Endometrium (tissue), 2 donors: Measurements from ENCODE around the gene TRIM47.
"Not testable (repeated sequence)": the region's sequence is repeated elsewhere in the genome, so short reads cannot be mapped to it uniquely, and the experiment has no call there.

Experiments
- FAIRE-seq: peaks from 2 replicates; lab custom pipeline; 2012; peaks lifted over from hg19 to GRCh38; lab: Jason Lieb, UNC
- donor health status: control.
- donor health status: control.

Gene TRIM47

DNA sequence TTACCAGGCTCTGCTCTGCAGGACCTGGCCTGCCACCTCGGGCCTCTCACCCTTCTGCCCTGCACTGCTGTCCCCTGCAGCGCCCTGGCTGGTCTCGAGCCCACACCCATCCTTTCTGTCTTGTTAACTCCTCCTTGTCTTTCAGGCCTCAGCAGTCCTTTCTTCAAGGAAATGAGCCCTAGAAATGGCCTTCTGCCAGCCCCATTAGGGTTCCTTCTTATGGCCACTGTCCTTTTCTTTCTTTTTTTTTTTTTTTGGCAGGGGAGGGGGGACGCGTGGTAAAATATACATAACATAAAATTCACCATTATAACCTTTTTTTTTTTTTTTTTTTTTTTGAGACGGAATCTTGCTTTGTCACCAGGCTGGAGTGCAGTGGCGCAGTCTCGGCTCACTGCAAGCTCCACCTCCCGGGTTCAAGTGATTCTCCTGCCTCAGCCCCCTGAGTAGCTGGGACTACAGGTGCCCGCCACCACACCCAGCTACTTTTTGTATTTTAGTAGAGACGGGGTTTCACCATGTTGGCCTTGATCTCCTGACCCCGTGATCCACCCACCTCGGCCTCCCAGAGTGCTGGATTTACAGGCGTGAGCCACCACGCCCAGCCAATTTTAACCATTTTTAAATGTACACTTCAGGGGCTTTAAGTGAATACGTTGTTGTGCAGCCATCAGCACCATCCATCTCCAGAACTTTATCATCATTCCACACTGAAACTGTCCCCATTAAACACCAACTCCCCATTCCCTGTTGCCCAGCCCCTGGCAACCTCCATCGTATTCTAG, 12.8 kb downstream of the TRIM47 start:
- FAIRE-seq, result not testable (repeated sequence)

DNA sequence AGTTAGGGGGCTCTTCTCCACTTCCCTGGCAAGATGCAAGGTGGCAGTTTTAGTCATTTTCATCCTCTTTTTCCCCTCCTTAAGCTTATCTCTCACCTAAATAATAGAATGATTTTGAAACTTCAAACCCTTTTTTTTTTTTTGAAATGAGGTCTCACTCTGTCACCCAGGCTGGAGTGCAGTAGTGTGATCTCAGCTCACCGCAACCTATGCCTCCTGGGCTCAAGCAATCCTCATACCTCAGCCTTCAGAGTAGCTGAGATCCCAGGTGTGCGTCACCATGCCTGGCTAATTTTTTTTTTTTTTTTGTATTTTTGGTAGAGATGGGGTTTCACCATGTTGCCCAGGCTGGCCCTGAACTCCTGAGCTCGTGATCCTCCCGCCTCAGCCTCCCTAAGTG, 13.5 kb downstream of the TRIM47 start:
- not testable (repeated sequence) for FAIRE-seq

DNA sequence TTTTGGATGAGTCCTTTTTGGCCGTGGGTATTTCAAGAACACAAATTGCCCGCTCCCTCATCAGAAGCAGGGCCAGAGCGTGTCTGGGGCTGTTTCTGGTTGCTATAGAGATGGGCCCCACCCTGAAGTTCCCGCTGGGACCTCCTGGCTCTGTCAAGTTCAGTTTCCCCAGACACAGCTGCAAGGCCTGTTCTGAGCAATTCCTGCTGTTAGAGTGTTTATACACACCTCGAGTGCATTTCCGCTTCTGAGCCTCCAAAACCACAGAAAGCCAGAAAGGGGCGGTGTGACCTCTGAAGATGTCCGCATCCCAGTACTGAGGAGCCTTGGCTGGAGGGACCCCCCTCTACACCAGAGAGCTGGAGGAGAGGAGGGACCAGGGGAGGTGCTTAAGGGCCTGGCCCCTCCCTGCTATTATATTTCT, 13.9 kb downstream of the TRIM47 start:
- peak; percentile 43 for FAIRE-seq

DNA sequence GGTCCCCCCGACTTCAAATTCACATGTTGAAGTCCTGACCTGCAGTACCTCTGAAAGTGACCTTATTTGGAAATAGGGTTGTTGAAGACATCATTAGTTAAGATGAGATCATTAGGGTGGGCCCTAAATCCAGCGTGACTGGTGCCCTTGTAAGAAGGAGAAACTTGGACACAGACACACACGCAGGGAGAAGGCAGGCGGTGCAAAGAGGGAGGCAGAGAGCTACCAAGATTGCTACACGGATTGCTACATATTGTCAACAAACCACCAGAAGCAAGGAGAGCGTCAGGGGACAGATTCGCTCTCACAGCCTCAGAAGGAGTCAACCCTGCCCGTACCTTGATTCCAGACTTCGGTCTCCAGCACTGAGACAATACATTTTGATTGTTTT, 16.5 kb downstream of the TRIM47 start:
- FAIRE-seq, result no peak

DNA sequence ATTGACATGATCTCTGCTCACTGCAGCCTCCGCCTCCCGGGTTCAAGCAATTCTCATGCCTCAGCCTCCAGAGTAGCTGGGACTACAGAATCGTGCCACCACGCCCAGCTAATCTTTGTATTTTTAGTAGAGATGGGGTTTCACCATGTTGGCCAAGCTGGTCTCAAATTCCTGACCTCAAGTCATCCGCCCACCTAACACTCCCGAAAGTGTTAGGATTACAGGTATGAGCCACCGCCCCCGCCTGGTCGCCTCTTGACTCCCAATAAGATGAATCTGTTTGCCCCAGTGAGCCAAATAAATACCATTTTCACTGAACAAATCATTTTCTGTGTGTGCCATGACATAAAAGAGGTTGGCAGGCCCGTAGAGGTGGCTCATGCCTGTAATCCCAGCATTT, 19.0 kb downstream of the TRIM47 start:
- FAIRE-seq, result not testable (repeated sequence)

DNA sequence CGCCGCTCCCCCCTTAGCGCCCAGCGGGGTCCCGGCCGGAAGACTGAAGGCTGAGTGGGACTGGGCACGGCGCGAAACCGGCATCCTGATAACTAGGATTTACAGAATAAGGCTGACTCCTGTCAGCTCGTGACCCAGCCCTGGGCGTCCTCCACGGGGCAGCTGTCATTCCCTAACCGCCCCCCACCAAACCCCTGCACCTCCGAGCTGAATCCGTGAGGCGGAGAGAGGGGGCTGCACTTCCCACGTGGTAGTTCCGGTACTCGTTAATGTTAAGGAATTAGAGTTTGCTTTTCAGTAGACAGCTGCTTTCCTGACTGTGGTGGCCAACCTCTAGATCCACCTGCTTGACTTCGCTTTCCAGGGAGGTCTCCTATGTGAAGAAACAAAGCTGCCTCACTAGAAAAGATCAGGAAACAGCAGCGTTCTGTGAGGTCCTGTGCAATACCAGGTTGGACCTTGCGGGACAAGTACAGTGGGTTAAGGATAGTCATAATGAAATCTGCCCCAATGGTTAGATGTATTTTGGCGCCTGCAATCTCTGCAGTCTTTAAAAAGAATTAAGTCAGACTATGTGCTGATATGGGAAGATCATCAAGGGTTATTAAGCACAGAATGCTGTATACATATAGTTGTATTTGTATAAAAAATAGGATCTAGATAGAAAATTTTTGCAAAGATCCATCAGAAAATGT, 22.2 kb downstream of the TRIM47 start:
- no peak for FAIRE-seq

DNA sequence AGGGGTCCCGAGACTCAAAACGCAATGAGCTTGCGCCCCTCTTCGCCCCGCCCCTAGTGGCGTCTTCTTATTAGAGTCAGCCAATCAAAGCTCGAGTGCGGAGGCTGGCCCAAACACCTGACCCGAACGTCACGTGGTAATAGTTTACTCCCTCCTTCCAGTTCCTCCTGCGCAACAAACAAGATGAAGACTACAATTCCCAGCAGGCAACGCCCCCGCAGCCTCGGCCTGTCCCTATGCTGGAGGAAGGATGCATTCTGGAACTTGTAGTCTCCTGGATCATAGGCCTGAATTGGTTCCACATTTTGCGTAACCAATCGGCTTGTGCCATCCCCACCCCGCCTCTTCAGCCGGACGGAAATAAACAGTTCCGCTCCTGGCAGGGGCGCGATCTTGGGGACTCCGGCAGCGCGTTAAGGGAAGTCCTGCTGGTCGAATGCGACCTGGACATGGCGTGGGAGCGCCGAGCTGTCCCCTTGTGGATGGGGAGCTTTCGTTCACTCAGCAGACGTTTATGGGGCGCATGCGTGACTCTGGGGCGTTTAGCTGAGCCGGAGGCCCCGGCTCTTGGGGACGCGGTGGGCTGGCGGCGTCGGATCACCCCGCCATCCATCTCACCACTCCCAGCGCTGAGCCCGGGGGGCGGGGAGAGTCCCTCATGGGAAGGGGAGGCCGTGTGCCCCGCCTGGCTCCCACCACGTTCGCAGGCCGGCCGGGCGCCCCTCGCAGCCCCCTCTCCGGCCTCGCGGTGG, 22.9 kb downstream of the TRIM47 start, which contains the start of gene WBP2:
Gene WBP2 (minus strand): TSS at position 26 of the 752 bp plus-strand sequence. CDS start 38 bp downstream, outside the sequence.
- FAIRE-seq, result peak; percentile 98

DNA sequence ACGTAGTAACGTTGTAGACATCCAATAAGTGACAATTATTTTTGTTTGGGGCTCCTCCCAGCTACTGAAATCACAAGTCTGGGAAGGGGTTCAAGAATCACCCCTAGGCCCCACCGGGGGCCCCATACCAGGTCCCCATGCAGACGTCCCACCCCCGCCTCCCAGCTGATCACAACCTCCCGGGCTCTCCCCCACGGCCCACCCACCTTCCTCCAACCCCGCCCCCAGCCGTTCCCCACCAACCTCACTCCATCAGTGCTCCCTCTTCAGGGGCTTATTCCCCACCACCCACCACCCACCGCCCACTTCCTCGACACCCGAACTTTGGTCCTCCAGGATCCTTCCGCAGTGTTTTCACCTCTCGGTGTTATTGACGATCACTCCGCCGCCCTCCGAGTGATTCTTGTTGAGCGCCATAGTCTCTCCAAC, 23.5 kb downstream of the TRIM47 start:
- FAIRE-seq, result no peak

DNA sequence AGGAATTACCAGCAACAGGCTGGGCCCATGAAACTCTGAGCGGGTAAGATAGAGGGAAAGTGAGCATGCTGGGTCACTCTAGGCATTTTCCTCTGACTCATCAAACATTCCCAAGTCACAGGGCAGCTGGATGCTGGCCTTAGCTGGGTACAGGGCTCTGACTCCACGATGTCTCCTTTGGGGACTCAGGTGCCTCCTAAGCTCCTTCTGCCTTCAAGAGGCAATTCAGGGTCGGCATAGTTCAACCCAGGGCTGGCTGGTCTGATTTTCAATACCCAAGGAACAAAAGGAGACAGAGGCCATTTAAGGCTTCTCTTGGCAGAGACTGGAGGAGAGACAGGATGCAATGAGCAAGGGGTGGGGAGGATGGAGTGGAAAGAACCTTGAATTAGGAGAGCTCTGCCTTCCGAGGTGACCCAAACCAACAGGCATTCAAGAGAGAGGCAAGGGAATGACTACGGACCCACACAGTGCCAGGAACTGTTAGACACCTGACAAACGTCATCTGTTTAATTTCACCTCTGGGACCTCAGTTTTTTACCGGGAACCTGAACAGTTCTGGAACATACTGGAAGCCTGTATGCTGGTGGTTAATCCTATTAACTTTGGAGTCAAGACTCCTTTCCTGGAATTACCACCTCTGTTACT, 24.2 kb downstream of the TRIM47 start:
- no peak for FAIRE-seq

DNA sequence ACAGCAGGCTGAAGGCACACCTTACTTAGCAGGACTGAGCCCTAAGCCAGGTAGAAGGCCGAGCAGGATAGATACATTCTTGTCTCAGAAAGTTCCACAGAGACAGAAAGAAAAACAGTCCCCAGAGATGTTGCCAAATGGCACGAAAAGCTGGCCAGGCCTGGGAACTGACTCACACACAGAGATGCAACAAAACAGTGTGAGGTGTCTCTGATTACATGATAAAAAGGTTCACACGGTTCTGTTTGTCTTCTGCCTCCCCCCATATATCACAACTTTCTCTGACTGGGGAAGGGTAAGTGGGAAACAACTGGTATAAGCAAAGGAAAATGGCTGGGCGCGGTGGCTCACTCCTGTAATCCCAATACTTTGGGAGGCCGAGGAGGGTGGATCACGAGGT, 24.9 kb downstream of the TRIM47 start:
- no peak for FAIRE-seq

DNA sequence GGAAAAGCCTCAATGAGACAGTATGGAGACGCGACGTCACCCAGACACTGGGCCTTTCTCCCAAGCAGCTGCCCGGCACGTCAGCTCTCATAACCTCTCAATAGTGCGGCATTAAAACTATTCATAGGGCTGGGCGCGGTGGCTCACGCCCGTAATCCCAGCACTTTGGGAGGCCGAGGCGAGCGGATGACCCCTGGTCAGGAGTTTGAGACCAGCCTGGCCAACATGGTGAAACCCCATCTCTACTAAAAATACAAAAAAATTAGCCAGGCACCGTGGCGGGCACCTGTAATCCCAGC, 26.7 kb downstream of the TRIM47 start:
- not testable (repeated sequence) for FAIRE-seq

DNA sequence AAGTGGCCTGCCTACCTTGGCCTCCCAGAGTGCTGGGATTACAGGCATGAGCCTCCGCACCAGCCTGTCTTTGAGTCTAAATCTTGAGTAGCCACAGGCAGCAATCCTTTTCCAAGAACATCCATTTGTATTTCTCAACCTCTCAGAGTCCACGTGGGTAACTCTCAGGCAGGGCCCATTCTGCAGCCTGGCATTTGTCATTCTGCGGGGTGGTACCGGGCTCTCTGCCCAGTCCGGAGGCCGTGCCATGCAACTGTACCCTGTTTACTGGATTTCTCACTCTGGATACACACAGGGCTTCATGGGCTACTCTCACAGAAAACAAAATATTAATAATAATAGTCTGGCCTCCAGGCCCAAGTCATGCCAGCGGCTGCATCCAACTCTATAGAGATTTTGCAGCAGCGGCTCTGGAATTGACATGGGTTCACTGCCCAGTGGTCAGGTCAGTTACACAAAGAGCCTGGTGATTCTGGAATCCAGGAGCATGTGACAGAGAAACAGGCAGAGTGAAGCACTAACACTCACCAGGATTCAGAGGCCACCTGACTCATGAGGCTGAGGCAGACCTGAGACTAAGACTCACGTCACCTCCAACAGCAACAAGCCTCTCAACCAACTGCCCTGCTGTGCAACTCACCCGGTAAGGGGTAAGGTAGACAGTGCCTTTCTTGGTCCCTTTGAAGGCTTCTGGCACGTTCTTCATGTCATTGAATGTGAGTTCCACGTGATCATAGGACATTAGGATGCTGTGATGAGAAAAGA, 27.3 kb downstream of the TRIM47 start:
- no peak for FAIRE-seq

DNA sequence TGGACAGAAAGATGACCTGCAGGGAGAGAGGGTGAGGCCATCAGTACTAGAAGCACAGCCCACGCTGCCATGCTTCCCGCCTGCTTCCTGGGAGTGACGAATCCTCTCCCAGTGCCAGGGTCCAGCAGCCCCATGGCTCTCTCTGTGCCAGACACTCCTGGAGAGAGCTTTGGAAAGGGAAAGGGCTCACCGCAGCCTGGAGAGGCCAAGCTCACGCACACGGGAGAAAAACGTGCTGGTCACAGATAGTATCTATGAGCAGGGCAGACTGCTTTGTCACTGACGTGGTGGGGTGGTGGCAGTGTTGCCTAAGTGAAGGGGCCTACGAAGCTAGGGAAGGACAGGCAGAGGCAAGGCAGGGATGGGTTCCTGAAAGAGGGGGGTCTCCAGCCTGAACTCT, 28.7 kb downstream of the TRIM47 start:
- FAIRE-seq, result no peak

DNA sequence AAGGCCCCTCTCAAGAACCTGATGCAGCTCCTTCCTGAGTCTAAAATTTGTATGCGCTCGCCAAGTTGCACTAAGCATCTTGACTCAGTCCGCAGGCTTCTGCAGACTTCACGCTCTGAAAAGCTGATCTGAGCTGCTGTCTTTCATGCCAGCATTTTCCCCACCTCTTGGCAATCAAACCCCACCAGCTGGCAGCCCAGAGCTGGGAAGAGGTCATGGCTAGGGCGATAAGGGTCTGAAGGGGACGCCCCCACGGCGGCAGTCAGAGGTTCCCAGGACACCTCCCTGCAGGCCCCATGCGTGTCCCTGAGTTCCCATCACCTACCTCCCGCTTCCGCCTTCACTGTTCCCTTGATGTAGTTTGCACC, 29.1 kb downstream of the TRIM47 start:
- no peak for FAIRE-seq

DNA sequence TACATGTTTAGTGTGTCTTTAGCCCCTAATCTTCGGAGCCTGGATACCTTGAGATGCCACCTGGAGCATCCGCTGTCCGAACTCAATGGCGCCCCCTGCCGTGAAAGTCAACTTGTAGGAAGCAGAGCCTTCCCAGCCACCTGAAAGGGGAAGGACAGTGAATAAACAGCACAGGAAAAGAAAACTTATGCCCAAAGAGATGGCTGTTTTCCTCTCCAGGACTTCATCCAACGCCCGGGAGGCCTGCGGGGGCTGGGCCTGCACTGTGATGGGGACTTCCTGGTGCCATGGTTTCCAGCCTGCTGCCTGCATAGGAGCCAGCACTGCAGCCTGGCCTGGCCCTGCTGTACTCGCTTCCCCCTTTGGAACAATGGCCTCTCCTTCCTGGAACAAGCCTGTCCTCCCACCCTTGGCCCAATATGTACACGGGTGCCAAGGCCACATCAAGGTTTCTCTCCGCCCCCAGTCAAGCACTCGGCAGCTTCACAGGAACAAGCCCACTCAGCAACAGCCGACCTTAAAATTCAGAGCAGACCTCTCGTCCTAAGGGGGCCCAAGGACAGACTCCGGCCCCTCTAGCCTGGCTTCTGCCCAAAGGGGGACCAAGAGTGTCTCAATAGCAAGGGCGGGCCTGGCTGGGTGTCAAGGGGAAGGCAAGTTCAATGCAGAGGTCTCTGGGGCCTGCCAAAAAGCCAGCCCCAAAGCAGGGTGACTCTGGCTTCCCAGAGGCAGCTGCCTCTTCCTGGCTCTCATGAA, 29.7 kb downstream of the TRIM47 start:
- FAIRE-seq, result no peak

DNA sequence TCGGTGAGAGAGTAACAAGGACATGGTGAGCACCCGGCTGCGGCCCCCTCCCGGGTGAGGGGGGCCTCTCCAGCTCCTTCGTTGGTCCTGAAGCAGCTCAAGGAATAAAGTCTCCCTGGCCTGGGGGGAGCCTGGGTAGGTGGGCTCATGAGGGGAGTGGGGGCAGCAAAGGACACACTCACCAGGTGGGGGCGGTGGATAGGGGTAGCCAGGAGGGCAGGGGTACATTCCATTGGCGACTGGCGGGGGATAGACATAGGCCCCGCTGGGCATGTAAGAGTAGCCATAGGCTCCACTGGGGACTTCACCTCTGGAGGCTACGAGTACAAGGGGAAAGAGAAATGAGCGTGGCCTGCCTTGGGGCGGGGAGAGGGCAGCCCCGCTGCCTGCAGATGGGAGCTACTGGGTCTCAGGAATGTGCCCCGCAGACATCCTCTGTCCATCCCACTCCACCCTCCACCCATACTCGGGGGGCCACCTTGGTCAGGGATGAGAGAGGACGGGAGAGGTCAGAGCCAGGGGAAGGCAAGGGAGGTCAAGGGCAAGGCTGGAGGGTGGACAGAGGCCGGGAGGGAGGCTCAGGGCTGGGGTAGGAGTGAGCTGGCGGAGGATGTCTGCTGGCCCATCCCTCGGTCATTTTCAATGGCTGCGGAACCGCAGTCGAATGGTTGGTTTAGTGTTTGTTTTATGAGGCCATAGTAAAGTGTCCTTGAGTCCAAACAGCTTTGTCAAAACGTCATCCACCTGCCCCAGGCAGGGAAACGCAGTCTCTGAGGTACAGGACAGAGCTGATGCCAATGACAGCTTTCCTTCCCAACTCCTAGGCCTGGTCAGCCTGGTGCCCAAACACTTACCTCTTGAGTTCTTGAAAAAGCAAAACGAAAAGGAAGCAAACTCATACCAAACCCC, 30.5 kb downstream of the TRIM47 start:
- FAIRE-seq, result no peak

DNA sequence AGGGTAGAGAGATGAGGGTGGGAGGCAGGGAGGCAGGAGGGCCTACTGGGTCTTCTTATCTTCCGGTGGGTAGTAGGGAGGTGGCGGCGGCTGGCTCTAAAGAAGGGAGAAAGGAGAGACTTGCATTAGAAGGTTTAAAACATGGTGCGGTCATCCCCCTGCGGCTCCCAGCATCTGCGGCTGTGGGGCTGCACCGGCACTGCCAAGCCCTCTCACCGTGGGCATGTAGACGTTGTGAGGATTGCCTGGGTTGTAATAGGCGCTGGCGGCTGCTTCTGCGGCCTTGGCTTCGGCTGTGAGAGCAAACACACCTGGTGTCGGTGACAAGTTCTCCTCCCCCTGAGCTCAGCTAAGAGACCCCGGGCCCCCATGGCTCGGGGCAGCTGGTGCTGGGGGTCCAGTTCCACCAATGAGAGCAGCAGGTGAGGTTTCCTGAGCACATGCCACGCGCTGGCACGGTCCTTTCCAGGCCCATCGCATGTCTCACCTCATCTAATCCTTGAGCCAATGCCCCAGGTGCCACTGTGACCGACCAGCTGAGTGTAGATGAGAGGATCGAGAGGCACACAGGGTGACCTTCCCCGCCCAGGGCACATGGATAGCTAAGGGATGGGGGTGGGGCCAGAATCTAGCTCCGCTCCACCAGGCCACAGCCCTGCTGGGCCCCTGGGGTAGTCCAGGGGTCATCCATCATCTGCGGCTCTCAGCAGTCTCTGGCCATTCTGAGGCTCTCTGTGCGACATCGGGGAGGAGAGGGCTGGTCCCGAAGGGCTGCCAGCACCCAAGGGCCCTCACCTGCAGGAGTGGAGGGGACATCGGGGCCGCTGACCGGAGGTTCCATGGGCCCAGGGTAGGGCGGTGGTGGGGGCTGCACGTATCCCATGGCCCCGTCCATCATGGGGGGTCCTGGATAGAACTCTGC, 31.4 kb downstream of the TRIM47 start:
- FAIRE-seq, result no peak

DNA sequence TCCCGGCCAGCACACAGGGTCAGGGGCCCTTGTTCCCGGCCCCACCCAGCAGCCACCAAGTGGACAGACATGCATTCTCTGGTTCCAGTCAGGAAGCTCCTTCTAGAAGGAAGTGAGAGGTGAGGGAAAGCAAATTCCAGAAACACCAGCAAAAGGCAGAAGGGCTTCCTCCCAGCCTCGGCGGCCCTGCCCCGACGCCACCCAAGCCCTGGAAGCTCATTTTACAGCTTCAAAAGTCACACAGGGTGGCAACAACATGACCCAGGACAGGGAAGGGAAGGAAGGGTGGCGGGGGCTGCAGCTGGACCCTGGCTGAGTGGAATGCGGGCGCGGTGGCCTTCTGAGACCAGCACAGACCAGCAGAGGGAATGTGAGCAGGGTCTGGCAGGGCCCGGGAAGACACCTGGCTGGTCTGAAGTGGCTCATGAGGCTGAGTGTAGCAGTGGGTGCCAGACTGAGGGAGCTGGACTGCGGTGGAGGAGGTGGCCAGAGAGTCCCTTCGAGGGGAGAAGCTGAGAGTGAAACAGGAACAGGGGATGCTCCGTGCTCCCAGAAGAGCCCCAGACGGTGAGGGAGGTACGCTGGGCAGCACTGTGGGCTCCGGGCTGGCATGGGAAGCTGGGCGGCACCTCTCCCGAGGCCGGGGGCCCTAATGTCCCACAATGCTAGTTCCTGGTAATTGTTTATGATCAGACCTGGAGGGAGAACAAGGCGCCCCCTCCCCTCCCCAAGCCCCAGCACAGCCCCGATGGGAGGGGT, 32.3 kb downstream of the TRIM47 start:
- FAIRE-seq, result no peak
